ENCODE results near the gene RAB29.
"Not testable (repeated sequence)": the region's sequence is repeated elsewhere in the genome, so short reads cannot be mapped to it uniquely, and the experiment has no call there.

RAB29 gene, protein sequence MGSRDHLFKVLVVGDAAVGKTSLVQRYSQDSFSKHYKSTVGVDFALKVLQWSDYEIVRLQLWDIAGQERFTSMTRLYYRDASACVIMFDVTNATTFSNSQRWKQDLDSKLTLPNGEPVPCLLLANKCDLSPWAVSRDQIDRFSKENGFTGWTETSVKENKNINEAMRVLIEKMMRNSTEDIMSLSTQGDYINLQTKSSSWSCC

DNA sequence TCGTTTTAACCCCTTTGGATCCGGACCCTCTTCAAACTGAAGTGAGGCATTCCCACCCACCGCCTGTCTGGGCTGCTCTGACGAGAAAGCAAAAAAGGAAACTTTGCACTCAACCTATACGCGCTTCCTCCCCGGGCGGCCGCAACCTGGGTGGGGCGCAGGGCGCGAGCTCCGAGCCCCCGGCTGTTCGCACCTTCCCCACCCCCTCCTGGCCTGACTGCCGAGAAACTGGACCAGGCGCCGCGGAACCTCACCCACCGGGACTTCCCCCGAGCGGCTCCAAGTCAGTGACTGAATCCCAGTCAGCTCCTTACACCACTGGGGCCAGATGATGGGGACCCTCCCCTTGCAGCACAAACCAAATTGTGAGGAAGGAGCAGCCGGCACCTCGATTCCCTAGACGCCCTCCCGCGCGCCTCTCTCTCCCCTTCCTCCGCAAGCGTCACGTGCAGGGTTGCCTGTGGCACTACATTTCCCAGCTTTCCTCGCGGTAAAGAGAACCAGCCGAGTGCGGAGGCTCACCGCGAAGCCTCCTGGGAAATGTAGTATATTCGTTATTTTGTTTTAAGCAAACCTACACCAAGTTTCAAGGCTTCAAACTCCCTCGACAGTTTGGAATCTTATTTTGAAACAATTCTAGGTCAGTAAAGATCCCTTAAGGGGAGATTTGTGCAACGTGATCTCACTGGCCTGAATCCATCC is at the start of gene RAB29:
TSS of gene RAB29 (minus strand) at position 468 of the 702 bp plus-strand sequence. CDS start 526 bp downstream, outside the sequence.
- peak; percentile 79 to 83 for DNase-seq

DNA sequence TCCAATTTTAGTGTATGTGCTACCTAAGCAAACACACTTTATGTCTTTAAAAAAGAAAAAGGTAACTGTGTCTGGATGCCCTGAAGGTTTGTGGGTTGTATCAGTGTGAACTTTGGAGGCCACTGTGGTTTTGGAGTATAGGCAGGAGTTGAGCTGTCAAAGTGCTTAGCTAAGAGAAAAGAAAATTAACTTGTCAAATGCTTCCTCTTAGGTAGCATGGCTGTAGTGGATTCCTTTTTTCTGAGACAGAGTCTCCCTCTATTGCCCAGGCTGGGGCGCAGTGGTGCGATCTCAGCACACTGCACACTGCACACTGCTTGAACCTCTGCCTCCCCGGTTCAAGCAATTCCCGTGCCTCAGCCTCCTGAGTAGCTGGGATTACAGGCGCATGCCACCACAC is 48.9 kb upstream of the RAB29 start:
- no peak for DNase-seq

DNA sequence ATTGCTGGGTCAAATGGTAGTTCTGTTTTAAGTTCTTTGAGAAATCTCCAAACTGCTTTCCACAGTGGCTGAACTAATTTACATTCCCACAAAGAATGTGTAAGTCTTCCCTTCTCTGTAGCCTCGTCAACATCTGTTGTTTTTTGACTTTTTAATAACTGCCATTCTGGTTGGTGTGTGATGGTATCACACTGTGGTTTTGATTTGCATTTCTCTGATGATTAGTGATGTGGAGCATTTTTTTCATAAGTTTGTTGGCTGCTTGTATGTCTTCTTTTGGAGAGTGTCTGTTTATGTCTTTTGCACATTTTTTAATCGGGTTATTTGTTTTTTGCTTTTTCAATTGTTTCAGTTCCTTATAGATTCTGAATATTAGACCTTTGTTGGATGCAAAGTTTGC is 48.0 kb upstream of the RAB29 start:
- DNase-seq: not testable (repeated sequence)

DNA sequence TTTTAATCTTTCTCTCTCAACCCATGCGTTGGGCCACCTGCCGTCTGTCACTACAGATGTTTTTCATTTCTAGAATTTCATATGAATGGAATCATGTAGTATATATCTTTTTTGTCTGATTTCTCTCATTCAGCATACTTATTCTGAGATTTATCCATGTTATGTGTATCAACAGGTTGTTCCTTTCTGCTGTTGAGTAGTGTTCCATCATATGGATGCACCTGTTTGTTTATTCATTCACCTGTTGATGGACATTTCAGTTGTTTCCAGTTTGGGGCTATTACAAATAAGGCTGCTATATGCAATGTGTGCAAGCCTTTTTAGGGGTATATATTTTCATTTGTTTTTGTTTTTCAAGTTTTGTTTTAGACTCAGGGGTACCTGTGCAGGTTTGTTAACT is 47.1 kb upstream of the RAB29 start:
- no peak for DNase-seq

GRCh38 chr1:205817988-205818387 is 42.7 kb upstream of the RAB29 start:
- no peak for DNase-seq

- no peak for DNase-seq
Observed at GRCh38 chr1:205817364-205817763, 42.1 kb upstream of the RAB29 start.

DNA sequence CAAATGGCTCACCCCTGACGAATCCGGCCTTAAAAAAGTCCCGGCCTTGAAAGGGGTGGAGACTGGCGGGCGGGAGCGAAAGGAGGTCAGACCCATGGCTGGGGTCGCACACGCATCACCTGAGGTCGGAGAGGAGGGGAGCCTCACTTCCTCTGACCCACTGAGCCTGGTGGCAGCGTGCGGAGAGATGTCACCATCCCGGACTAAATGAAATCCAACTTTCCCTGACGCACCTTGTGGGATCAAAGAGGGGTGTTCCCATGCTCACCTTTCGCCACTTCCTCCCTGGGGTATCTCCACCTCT is 38.4 kb upstream of the RAB29 start:
- no peak for DNase-seq

DNA sequence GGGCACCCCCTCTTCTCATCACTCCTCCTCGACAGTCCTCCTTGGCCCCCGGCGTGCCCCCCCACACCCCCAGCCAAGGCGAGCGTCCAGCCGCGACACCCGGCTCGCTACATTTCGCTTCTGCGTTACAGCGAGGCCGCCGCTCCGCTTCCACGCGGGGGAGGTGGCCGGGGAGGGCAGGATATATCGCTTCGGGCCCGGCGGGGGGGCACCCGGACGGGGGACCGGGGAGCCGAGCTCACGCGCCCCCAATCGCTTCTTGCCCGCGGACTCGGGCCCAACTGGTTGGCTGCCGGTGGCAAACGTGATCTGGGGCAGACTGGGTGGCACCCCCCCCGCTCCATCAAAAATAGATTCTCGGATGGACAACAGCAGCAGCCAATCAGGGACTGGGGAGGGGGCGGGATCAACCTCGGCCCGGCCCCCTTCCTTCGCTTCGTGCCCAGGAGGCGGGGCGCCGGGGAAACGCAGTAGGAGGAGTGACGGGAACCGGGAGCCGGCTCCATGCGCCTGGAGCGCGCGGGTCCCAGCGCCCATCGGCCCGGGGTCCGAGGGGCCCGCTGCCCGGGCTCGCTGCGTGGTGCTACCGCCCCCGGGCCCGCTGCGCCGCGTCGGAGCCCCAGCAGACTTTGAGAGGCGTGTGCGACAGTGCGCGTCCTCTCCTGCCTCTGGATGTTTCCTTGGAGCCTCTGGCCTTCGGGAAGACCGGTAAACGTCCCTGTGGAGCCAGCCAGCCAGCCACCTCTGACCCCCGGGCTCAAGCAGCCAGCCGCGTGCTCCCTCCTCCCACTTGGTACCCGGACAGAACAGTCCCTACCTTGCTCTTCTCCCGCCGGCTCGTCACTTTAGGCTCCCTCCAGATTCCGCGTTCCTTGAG is 37.8 kb upstream of the RAB29 start, which contains the start of gene SLC41A1:
TSS of gene SLC41A1 (minus strand) at position 321 of the 877 bp plus-strand sequence. CDS start 2,757 bp downstream, outside the sequence.
- peak; percentile 94 to 97 for DNase-seq

DNA sequence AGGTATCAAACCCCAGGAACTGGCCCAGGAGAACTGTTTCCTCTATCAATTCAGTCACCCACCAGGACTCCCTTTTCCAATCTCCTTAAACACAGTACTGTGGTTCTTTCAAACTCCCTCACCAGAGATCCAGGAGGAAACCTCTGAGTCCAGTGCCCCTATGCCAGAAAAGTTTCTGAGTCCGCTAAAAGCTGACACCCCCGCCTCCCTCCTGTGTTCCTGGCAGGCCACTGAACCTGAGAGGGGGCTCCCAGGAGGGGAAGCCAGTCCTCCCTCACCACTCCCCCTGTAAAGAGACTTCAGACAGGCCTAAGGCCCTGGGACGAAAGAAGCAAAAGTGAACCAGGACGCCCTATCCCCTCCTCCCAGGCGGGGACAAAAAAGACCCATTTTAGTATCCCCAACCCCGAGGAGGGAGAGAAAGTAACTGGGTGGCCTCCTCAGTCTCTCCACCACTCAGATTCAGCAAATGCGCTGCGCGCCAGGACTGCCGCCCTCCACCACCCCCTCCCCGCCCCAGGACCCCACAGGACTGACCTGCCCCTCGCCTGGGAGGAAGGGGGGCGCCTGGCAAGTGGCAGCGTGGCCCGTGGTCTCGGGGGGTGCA is 37.1 kb upstream of the RAB29 start:
- DNase-seq: peak; percentile 29 to 49

- DNase-seq: peak; percentile 56 to 76
Observed at GRCh38 chr1:205811660-205812059, 36.4 kb upstream of the RAB29 start.

DNA sequence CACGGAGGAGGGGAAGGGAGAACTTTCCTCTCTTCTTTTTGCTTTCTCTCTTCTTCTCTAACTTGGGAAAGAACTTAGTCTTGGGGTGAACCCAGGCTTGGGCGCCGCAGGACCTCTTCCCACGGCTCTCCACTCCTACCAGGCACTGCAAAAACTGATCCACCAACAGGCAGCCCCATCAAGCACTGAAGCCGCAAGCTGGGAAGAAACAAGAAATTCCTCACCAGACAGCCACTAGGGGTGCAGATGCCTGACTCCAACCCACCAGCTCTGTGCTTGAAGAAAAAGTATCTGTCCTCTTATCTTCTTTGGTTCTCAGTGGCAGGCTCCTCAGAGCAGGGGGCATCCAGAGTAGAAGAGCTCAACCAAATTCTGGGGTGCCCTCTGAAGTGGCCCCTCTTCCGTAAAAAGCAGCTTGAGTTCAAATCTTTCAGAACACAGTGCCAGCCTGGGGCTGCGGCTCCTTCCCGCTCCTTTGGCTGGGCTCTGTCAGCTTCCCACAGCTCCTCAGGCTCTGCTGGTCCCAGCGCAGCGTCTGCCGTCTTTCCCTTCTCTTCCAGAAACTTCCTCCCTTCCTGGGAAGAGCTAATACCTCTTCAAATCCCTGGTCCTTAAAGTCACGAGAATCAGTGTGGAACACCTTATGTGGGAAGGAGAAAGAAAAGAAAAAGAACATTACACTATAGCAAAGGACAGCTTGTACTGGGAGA is 35.3 kb upstream of the RAB29 start:
- DNase-seq: no peak

GRCh38 chr1:205809942-205810345 is 34.7 kb upstream of the RAB29 start:
- no peak for DNase-seq

- DNase-seq: no peak
Observed at GRCh38 chr1:205809469-205809868, 34.2 kb upstream of the RAB29 start.

GRCh38 chr1:205805082-205805711 is 29.9 kb upstream of the RAB29 start:
- DNase-seq: no peak

DNA sequence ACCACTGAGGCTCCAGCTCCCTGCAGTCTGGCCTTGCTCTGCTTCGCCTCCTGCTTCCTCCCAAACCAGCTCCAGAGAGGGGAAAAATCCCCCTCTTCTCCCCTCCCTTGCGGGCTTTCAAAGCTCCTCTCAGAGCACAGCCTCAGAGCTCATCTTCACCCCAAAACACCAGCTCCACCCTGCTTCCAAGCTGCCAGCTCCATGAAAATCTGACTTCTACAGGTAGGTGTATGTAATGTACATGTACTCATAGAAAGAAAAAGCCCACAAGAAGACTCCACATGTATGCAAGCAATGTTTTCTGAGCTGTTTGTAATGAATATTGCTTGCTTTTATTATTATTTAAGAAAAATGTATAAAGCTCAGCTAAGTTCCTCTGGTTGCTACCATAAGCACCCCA is 29.3 kb upstream of the RAB29 start:
- no peak for DNase-seq

DNA sequence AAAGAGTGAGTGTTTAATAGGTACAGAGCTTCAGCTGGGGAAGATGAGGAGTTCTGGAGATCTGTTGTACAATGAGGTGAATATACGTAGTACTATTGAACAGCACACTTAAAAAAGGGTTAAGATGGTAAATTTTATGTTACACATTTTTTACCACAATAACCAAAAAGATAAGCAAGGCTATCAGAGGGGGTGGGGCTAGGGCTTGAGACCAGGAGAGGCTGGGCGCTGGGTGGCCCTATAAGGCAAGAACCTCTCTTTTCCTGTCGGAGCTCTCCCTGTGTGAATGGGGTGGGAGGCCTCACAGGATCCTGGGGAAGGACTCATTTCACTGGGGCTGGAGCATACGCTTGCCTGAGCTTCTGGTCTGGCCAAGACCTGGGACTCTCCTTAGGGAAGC is 28.7 kb upstream of the RAB29 start:
- DNase-seq: no peak

GRCh38 chr1:205802060-205802459 is 26.8 kb upstream of the RAB29 start:
- no peak for DNase-seq

DNA sequence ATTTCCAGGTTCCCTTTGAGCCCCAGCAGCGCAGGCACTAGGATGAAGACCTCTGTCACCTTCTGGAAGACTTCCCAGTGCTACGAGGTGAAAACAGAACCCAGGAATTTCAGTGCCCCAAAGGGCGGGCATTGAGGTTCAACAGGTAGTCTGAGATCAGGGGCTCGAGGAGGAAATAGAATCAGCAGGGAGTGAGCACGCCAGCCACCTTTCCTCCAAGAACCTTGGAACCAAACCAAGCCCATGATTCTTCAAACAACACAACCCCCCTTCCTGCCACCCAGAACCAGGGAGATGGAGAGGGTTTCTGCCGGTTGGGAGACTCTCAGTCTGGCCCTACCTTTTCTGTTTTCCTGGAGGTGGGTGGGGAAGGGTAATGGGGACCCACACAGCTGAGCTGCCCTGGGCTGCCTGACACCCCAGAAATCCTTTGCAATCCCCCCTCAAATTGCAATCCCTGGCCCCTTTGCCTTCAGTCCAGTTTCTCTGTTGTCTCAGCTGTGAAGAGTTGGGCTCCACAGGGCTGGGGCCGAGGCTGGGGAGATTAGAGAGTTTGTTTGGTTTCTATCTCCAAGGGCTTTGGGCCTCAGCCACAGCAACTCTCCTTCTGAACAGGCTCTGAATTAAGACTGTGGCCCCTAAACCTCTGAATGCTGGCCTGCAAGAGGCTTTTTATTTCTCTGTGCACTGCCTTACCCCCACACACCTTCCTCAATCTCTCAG is 25.9 kb upstream of the RAB29 start:
- DNase-seq: no peak

DNA sequence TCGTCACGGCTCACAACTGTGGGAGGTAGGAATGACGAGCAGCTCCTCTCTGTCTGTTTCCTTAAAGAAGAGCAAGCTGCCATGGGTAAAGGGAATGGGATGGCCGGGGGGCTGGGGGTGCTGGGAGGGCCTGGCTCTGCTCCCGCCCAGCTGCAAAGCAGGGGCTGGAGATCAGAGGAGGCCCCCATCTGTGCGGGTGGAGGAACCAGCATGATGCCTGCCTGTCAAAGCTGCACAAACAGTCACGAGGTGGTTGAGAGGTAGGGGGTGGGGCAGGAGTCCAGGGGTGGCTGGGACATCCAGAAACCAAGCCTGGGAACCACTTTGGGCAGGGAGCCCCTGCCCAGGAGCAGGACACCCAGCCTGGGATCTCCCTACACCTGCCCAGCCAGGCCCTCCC is 25.1 kb upstream of the RAB29 start:
- DNase-seq: no peak

GRCh38 chr1:205798577-205798976 is 23.3 kb upstream of the RAB29 start:
- DNase-seq: no peak

DNA sequence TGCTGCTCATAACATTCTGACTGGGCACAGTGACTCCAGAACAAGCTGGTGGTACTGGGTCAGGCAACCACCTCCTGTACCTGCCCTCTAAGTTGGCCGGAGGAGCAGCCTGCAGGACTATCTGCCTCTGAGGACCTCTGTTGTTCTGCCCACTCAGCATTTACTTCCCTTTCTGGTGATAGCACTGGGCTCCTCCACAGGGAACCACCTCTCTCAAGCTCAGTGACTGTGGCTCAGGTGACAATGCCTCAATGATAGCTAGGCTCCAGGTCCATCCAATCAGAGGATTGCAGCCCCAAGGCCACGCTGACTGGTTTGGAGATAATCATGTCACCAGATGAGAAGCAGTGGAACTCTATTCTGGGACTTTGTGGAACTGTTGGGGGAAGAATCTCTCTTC is 21.9 kb upstream of the RAB29 start:
- no peak for DNase-seq
